Stimulated activated CD4-positive, alpha-beta T cell treated with anti-CD3 and anti-CD28 coated beads, Interleukin-12 subunit alpha, Interleukin-12 subunit beta, amount 100 ng/mL, for 48 hours (primary cell): ENCODE data around the gene CREB3L4.
A peak's percentile ranks its signal among the peaks of the same experiment; 100 is the strongest.
"Not testable (repeated sequence)": the region's sequence is repeated elsewhere in the genome, so short reads cannot be mapped to it uniquely, and the experiment has no call there.

Experiments
- DNase-seq, 3 donors: peaks; one replicate each; pipeline ENCODE4 v3.0.0-alpha.2; 2020; ENCODE audit warnings: low read depth in 2 of 3, low spot score in 1 of 3

The CREB3L4 gene

DNA sequence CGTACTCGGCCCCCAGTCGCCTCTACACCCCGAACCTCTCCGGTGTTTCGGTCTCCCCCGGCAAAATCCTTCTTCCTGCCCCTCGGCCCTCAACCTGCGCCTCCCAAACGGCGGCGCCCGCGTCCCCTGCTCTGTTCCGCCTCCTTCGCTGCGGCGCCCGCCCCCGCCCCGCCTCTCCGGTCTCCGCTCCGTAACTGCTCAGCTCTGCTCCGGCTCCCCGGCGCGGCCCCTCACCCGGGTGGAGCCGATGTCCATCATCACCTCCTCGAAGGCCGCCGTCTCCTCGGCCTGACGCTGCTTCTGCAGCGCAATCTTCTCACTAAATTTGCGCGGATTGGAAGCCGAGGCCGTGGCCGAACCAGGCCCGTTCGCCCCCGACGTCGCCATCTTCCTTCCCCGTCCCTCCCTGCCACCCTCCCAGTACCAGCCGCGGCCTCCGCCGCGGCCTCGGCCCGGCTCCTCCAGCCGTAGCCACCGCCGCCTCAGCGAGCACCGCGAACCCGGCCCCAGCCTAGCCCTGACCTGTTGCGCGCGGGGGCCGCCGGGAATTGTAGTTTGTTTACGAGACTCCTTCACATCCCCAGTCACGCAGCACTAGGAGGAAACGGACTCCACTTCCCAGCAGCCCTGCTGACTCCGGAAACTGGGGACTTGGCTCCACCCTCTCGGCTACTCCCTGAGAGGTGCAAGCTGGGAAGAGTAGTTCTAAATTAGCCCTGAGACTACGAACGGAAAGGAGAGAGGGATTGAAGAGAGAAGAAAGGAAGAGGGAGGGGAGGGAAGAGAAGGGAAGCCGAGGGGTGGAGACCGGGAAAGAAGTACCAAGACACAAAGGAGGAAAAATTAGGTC lies 9.4 kb upstream of the CREB3L4 start, which contains the start of gene CRTC2:
CRTC2 (minus strand) TSS at position 502 of the 850 bp plus-strand sequence; CDS start at position 387, 115 bp downstream.
- peak; percentile 95 to 97 (median 96) for DNase-seq

DNA sequence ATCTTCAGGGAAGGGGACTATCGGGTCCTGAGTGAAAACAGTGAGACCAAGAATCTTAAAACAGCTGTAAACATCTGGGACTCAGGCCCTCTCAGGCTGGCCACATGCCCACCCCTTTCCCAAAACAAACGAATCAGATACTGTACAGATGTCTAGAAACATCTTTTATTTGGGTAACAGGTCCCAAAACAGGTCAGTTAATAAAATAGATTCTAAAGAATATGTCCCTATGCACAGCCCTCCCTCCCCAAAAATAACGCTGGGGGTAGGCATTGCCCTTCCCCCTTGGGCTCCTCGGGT lies 8.8 kb upstream of the CREB3L4 start:
- no peak for DNase-seq

DNA sequence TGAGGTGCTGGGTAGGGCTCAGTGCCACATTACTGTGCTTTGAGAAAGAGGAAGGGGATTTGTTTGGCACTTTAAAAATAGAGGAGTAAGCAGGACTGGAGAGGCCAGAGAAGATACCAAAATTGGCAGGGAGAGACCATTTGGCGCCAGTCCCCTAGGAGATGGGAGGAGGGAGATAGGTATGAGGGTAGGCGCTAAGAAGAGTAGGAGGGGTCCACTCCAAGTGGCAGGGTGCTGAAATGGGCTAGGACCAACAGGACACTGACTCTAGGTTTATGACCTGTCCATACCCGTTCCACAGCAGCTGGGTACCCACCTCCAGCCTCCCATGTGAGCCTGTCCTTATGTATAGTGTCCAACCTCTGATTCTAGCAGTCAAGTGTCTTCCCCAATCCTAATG lies 8.2 kb upstream of the CREB3L4 start:
- DNase-seq: no peak

DNA sequence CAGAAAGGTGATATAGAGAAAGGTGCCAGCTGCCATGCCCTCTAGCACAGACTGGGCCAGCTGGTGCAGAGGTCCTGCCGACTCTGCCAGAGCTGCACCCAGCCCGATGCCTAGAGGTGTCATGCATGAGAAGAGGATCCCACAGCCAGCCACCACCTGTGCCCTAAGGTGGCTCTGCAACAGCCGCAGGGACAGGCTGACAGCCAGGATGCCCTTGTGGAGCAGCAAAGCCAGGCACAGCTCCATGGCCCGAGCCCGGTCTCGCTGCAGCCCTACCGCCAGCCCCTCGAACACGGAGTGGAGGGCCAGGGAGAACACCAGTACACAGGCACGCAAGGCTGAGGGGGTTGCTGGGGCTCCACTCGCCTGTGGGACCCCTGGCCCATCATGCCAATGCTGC lies 7.5 kb upstream of the CREB3L4 start:
- DNase-seq: no peak

DNA sequence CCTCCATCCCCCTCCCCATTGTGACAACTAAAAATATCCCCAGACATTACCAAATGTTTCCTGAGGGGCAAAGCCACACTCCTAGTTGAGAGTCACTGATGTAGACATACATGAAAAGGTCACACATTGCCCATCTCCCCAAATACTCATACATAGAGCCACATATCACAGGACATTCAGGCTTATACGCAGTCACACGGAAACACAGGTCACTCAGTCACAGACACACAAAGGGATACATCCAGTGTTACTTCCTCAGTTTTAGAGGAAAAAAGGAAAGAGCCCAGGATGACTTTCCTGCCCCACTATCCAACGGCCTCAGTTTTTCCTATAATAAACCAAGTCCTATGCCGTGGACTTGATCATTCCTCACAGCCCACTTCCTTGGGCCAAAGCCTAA lies 6.3 kb upstream of the CREB3L4 start:
- no peak for DNase-seq

DNA sequence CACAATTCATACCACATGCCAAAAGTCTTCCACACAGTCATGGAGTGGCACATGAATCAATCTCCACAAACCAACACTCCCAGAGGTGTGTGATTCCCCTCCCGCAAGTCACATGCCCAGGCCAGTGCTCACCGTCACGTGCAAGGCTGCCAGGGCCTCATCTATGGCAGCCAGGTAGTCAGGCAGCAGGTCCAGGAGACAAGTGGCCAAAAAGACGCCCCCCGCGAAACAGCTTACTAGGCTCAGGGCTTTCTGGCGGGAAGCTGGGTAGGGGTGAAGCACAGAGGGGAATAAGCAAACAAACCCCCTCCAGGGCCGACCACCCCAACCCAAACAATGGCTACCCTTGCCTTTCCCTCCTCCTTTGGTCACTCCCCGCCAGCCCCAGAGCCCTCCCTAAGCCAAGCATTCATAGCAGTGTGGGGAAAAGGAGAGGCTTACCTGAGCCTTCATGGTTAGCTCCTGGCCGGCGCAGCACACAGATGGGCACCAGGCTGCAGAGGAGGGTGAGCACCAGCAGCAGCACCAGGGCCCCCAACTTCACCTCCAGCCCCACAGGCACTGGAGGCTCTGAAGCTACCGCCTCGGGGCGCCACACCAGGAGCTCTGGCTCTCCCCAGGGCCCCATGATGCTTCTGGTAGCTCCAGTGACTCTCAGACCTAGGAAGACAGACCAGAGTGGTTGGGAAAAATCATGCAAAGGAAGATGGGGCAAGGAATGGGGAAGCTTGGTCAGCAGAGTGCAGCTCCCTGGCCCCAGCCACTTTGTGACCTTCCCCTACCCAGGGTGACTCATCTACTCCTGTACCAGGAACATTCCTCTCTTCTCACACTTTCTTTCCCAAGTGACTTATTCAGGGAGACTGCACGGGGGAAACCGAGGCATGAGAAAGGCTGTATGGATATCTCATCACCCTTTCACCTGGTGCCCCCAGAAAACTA lies 5.3 kb upstream of the CREB3L4 start:
- no peak for DNase-seq

DNA sequence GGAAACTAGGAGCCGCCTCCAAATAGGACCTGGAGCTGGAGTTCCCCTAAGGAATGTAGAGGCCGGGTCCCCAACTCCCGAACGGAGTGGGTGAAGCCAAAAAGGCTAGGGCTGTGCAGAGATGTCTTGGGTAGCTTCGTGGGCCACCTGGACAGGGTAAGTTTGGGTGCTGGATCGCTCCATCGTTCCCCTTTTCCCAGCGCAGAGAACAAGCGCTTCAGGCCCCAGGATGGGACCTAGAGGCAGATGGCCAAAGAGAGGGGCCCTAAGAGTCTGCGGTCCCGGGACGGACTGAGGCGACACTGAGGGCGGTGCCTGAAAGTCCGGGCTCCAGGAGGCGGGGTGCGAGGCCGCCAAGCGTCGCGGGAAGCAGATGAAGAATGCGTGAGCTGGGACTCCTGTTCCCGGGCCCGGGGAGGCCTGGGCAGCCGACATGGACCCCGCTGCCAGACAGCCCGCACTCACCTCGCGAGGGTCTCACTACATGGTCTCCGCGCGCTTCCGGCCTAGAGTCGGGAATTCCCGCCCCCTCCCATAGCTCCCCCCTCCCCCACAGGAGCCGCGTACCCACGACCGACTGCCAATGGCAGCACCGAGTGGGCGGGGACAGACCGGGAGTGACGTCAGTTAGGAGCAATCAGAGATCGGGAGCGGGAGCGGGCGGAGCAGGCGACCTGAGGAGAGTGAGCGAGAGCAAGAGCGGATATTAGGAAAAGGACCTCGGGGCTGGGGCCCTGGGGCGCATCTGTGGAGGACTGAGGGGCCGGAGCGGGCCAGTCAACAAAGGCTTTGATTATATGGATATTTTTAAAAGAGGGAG lies 4.5 kb upstream of the CREB3L4 start, which contains the start of gene SLC39A1:
SLC39A1 (minus strand) TSS at position 508 of the 820 bp plus-strand sequence. CDS start 822 bp downstream, outside the sequence.
- DNase-seq: peak; percentile 89 to 97 (median 96)

DNA sequence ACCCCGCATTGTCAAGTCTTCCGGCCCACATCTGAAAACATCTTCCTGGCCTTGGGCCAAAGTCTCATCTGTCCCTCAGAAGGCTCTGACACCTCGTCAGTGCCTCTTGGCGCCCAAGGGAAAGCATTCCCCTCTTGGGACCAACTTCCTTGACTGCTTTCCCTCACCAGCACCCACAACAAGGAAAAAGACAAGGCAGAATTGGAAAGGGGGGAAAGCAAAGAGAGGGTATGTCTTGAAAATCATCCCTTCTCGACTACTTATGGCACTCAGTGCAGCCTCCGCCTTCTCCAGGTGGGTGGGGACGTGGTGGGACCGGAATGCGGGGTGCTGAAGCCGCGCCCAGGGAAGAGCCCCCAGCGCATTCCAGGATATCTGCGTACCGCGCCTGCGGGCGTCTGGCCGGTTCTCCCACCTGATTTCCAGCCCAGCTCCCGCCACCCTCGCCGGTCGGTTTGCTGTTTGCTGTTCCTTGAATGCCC lies 3.8 kb upstream of the CREB3L4 start:
- no peak for DNase-seq

DNA sequence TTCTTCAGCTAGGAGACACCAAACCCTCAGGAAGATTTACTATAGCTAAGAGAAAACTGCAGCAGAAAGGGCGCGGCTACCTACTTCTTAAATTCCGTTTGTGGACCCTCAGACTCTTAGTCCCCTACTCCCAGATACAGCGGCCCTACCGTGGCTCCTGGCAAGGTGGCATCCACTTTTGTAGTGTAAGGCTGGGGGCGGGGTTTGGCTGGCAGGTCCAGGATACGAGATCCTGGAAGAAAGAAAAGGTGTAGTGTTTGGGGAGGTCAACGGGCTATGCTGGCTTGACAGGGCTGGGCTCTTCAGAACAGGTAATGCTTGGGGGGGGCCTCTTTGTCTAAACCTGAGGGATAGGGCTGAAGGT lies 280 bp downstream of the CREB3L4 start:
- no peak for DNase-seq

DNA sequence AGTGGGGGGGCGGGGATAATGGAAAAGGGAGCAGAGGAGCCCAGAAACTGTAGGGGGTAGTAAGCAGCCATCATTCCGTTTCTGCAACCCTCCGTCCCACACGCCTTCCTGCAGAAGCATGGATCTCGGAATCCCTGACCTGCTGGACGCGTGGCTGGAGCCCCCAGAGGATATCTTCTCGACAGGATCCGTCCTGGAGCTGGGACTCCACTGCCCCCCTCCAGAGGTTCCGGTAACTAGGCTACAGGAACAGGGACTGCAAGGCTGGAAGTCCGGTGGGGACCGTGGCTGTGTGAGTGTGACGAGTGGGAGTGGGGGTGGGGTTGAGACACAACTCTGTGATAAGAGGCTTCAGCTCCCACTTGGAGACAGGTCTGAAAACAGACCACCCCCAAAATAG lies 706 bp downstream of the CREB3L4 start:
- no peak for DNase-seq

DNA sequence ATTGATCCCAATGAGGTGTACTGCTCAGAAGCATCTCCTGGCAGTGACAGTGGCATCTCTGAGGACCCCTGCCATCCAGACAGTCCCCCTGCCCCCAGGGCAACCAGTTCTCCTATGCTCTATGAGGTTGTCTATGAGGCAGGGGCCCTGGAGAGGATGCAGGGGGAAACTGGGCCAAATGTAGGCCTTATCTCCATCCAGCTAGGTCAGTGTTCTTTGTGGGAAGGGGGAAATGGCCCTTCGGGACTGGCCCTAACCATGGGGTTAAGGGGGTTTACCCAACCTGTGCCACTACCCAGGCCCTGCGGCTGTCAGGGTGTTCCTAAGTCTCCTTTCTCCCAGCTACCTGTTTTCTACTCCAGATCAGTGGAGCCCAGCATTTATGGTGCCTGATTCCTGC lies 1.3 kb downstream of the CREB3L4 start:
- no peak for DNase-seq

DNA sequence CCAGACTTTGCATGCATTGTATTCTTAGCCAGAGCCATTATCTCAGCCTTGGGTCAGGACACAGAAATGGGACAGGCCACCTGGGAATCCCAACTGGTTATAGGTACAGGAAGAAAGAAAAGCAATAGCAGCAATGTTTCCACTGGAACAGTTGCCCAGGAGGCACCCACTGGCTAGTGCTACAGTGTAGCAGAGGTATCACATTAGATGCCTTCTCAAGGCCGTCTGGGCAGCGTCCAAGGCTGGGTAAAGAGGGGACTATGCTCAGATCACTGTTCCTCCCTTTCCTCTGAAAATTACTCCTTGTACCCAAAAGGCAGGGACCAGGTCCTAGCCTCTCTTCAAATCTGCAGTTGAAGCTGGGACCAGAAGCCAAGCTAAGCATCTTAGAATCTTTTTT lies 2.6 kb downstream of the CREB3L4 start:
- no peak for DNase-seq

DNA sequence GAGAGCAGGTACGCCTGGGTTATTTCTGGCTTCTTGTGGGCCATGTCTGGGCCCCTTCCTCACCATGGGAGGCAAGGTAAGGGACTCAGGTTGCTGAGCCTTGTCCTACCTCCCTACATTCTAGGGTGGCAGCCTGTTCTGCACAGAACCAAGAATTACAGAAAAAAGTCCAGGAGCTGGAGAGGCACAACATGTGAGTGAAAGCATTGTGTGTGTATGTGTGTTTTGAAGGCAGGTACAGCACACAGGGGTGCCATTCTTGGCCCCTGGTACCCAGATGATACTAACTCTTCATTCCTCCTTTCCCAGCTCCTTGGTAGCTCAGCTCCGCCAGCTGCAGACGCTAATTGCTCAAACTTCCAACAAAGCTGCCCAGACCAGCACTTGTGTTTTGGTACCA lies 5.4 kb downstream of the CREB3L4 start:
- DNase-seq: no peak

DNA sequence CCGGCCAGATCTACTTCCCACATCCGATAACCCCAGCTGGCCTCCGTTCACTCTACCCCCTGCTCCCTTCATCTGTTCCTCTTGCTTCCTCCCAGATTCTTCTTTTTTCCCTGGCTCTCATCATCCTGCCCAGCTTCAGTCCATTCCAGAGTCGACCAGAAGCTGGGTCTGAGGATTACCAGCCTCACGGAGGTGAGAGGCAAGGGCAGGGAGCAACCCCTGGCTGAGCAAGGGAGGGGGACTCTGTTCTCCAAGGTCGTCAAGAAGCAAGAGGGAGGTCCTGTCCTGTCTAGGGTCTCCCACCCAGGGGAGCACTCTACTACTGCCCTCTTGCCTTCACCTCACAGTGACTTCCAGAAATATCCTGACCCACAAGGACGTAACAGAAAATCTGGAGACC lies 5.8 kb downstream of the CREB3L4 start:
- no peak for DNase-seq

DNA sequence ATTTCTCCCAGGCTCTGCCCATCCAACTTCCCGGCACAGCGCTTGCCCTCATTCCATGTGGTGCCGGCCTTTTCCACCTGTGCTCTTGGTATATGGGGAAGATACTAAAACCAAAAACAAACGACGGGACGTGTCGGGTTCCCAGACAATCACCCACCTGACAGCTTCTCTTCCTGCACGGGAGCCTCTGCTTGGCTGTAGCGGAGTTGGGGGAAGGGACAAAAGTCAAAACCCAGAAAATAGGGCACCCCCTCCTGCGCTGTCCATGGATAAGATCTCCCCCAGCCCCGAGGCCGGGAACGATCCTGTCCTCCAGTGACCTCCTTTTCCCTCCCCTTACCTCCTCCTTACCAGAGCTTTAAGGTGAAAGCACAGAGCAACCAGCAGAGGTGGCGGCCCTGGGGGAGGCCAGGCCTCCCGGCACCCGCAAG lies 9.1 kb downstream of the CREB3L4 start:
- DNase-seq: no peak

DNA sequence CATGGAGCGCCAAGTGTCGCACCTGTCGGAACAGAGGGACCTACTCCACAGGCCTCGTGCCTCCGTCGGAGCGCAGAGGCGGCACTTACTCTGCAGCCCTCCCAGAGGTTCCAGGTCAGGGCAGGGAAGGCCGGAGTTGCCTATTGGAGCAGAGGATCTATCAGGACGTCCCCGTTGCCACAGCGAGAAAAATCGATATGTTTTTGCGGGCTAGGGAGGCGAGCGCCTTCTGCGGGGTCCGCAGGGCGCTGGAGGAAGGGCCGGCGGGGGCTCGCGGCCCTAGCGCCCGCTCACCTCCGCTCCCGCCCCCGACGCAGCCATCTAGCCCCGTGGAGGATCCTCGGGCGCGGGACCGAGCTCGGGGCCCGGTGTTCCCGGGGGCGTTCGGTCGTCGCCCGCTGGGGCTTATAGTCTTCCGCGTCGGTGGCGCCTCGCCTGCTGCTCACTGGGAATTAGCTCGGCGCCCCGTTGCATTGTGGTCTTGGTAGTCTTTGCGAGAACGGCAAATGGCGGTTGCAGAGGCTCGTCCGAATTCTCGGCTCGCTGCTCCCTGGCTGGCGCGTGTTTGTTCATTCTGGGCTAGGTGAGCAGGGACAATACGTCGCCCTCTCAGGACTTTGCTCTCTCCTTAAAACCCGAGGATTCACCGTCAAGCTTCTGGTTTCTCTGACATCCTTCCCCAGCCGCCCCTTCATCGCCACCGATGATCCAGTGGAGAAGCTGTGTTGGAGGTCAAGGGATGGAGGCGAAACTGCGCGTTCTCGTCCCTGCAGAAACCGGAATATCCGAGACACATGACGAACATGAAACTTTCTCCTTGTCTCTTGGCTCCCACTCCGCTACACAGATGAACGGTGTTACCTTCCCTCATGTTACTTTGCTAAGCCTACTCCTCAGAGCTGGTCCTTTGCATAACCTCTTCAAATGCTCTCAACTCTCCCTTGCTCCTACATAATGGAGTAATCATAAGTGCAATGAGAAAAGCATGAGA lies 9.8 kb downstream of the CREB3L4 start, which contains the start of gene JTB:
JTB (minus strand) TSS at position 425 of the 991 bp plus-strand sequence; CDS start at position 3, 422 bp downstream.
- DNase-seq: peak; percentile 72 to 83 (median 78)

DNA sequence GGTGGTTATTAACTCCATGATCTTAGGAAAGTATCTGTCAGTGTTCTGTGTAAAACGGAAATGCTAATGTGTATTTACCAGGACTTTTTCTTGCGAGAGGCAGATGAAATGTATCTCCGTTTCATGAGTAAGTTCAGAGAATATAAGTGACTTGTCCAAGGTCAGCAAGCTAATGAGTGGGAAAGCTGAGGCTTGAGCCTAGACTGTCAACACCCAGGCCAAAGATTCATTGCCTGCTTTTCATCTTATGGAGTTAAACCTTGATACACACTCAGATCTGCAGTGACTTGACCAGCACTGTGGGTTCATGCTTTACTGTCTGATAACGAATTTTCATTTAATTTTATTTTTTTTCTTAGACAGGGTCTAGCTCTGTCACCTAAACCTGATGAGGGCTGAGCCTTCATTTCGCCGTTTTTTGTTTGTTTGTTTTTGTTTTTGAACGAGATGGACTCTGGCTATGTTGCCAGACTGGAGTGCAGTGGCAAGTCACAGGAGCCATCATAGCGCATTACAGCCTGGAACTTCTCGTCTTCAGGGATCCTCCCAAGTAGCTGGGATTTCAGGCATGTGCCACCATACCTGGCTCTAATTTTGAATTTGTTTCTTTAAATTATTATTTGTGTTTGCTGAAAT lies 10.7 kb downstream of the CREB3L4 start:
- no peak for DNase-seq

DNA sequence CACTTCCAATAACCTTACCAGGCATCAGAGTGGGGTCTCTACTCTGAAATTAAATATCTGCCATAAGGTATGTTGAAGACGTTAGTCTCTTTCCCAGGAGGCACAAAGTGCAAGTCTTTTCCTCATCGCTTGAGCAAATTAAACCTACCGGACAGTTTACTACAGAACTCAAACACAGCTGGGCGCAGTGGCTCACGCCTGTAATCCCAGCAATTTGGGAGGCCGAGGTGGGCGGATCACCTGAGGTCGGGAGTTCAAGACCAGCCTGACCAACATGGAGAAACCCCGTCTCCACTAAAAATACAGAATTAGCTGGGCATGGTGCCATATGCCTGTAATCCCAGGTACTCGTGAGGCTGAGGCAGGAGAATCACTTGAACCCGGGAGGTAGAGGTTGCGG lies 11.4 kb downstream of the CREB3L4 start:
- DNase-seq: not testable (repeated sequence)

DNA sequence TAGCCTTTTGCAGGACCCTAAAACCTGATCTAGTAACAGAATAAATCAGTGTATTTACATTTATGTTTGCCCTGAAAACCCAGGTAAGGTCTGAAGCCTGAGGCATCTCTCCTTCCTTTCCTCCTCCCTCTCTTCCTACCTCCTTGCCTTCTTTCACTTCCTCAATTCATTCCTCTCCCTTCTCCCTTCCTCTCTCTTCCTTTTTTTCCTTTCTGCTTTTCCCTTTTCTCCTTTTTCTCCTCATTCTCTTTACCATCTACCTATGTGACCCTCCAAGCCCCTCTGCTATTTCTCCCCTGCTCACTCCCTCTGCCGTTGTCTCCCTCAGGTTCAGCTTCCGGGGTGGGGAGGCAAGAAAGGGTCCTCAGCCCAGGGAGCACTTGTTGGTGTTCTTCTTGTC lies 14.0 kb downstream of the CREB3L4 start:
- not testable (repeated sequence) for DNase-seq
